Memory B cell (primary cell): ENCODE results near the gene SARDH.

ENCODE experiments used
- ATAC-seq: fragments of 150-1000 bp; cut with Tn5 transposase; 2 replicates; pipeline ENCODE4 v1.10.0; 2021; ENCODE audit warnings: low read depth, mild to moderate bottlenecking, moderate library complexity
- DNase-seq, 2 donors: peaks; one replicate each; pipeline ENCODE4 v3.0.0; 2022; ENCODE audit warnings: low spot score in 2 of 2
- H3K27ac Mint-ChIP-seq: one replicate; pipeline ENCODE4 v1.8.0; 2022; ENCODE audit warnings: mild to moderate bottlenecking, moderate library complexity, mixed read lengths
- H3K27me3 Mint-ChIP-seq: one replicate; pipeline ENCODE4 v1.8.0; 2022; ENCODE audit warnings: mixed read lengths
- H3K36me3 Mint-ChIP-seq: one replicate; pipeline ENCODE4 v1.8.0; 2022; ENCODE audit warnings: mild to moderate bottlenecking, mixed read lengths
- H3K4me1 Mint-ChIP-seq: one replicate; pipeline ENCODE4 v1.8.0; 2022; ENCODE audit warnings: mixed read lengths
- H3K4me3 Mint-ChIP-seq: one replicate; pipeline ENCODE4 v1.8.0; 2022; ENCODE audit warnings: mild to moderate bottlenecking, moderate library complexity, mixed read lengths
- H3K9me3 Mint-ChIP-seq: one replicate; pipeline ENCODE4 v1.8.0; 2022; ENCODE audit warnings: mixed read lengths

The SARDH gene

DNA sequence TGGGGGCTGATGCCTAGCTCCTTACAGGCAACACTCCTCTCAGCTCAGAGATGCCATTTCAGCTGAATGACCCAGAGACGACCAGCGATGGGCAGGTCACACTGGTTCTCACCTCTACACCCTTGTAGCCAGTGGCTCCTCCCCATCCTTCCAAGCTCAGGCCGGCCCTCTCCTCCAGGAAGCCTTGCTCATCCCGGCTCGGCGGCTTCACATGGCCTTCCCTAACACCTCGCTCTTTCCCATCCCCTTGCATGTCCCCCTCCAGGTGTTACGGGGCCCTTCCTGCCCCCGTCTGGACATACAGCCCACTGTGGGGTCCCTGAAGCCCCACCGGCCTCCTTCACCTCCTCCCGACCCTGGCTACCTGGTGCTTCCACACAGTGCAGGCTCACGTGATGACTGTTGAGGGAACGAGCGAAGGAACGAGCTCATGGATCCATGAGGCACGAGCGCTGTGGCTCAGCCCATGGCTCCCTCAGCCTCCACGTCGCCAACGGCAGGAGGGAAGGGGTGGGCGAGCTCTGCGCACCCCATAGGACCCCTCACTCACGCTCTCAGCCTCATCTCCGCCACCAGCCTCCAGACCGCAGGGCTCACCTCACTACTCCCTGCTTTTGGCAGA is 45.7 kb downstream of the SARDH start:
- no peak for ATAC-seq
- H3K9me3 Mint-ChIP-seq: no peaks in the 10 kb centered on the region
- peaks cover 34% of the 10 kb centered on the region for H3K27me3 Mint-ChIP-seq
- H3K36me3 Mint-ChIP-seq: no peaks in the 10 kb centered on the region
- H3K4me3 Mint-ChIP-seq: no peak overlapping the region
- no peak overlapping the region for H3K27ac Mint-ChIP-seq
- no peak for DNase-seq
- H3K4me1 Mint-ChIP-seq: no peaks in the 10 kb centered on the region

DNA sequence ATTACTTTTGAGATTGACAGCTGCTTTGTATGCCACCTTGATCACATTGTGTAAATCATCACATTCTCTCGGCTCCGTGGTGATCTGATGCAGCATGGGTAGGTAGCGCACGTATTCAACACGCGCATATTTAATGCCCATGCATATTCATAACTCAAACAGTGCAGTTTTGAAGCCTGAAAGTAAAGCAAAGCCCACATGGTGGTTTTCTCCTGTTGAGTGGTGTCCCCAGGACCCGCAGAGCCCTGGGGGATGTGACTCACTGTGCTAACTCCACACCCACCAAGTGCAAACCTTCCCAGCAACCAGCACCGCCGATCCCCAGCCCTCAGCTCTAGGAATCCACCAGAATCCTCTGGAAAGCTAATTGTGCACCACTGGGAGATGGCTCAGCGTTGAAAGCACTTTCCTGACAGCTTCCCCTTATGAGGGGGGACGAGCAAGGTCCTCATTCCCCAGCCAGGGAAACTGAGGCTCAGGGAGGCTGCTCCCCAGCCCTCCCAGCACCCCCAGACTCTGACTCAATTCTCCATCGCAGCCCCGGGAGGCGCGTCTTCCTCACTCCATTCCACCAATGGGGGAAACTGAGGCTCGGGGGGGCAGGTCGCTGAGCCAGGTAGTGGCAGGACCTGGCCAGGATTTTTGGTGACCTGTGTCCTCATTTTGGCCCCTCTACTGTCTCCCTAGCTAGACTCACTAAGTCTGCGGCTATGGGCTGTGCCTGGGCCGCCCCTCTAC is 46.4 kb downstream of the SARDH start:
- Mint-ChIP-seq H3K9me3 (no peaks in the 10 kb centered on the region), H3K27ac (no peak overlapping the region), H3K27me3 (peaks cover 31% of the 10 kb centered on the region), H3K36me3 (no peaks in the 10 kb centered on the region), H3K4me1 (no peaks in the 10 kb centered on the region), H3K4me3 (no peak overlapping the region)
- ATAC-seq: no peak
- DNase-seq: no peak

DNA sequence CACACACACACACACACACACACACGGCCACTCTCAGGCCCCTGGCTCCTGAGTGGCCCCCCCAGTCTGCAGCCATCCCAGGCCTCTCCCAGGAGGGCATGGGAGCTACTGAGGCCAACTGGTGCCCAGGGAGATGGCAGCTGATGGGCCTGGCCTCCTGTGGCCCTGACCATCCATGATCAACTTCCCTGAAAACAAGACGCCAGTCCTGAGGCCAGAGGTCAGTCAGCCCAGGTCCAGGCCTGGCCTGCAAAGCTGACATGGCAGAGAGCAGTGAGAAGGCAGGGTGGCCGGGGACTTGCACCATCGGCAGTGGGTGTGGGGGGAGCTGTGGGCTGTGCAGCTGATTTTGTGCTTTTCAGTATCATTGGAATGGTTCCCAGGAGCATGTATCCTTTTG is 47.0 kb downstream of the SARDH start:
- Mint-ChIP-seq H3K9me3 (no peaks in the 10 kb centered on the region), H3K27ac (no peak overlapping the region), H3K36me3 (no peaks in the 10 kb centered on the region), H3K4me3 (no peak overlapping the region), H3K27me3 (peaks cover 25% of the 10 kb centered on the region), H3K4me1 (no peaks in the 10 kb centered on the region)
- DNase-seq (no peak), ATAC-seq (no peak)

DNA sequence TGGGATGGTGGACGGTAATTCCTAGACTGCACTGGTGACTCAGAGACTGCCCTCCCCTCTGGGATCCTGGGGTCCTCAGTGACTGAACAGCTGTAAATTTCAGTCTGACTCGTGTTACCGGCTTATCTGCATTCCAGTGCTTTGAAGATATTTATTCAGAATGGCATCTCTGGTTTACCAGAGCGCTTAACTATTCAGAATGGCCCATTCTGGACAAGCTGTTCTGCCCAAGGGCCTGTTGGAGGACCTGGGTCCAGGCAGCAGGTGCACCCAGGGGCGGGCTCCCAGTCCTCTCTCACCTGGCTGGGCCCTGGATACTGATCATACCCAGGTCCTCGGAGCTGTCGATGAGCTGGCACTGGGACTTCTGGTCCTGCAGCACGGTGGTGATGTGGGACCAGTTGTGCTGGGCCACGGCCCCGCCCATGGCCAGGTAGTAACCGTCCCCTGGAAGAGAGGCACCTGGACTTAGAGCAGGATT is 48.0 kb downstream of the SARDH start:
- DNase-seq: no peak
- Mint-ChIP-seq H3K9me3 (no peaks in the 10 kb centered on the region), H3K4me1 (no peaks in the 10 kb centered on the region), H3K27ac (no peak overlapping the region), H3K4me3 (no peak overlapping the region), H3K27me3 (peaks cover 21% of the 10 kb centered on the region), H3K36me3 (no peaks in the 10 kb centered on the region)
- no peak for ATAC-seq

DNA sequence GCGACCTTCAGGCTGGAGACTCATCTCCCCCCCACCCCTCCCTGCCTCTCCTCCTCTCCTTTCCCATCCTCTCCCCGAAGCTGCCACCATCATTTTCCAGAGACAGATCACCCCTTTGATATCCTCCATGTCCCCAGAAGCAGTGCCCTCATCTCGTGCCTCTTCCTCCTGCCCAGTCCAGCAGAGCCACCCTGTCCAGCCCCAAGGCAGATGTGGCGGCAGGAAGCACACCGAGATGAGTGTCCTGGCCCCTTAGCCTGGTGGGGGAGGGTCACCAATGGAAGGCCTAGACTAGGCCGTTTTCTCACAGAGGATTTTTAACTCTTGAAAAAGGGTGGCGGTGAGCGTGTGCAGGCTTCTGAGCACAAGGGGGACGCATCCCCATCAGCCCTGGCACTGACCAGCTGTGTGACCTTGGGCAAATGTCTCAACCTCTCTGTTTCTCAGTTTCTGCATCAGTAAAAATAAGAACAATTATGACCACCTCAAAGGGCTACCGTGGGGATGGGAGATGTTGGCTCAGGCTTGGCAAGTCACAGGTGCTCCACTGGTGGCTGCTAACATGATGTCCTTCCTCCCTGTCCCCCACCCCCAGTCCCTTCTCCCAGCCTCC is 48.9 kb downstream of the SARDH start:
- Mint-ChIP-seq H3K36me3 (no peaks in the 10 kb centered on the region), H3K4me1 (no peaks in the 10 kb centered on the region), H3K9me3 (no peaks in the 10 kb centered on the region), H3K4me3 (no peak overlapping the region), H3K27ac (no peak overlapping the region), H3K27me3 (peaks cover 15% of the 10 kb centered on the region)
- no peak for DNase-seq
- no peak for ATAC-seq

DNA sequence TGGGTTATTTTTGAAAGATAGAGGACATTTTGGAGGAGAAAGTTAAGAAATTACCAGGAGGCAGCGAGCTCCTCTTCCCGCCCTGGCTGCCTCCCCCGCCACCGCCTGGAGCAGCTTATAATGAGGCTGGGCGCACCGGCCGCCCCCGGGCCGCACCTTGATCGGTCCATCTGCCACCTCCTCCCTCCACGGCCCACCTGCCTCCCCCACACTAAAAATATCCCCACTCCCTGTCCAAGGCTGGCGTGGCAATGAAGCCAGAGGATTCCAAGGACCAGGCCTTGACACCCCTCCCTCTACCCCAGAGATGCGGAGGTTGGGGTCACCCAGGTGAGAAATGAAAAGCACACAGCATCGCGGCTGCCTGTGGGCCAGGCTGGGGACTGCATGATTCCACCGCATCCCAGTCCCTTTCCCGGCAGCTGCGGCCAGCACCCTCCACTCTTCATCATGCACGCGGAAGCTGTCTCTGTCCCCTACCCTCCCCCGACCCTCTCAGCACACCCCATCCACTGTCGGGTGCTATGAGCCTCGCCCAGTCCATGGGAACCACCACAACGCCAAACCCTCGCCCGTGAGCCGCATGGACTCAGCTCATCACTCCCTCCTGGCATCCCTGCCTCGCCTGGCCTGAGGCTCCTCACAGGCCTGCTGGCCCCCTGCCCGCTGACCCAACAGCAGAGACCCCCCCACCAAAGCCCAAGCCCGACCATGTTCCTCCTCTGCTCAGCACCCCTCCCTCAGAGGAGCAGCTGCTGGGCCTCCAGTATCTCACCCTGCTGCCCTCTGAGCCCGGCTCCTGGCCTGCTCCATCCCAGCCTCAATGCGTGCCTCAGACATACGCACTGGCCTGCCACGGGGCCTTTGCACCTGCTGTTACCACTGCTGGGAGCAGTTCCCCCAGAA is 50.0 kb downstream of the SARDH start:
- Mint-ChIP-seq H3K9me3 (no peaks in the 10 kb centered on the region), H3K27ac (no peak overlapping the region), H3K27me3 (peaks cover 11% of the 10 kb centered on the region), H3K4me1 (peaks cover 2% of the 10 kb centered on the region), H3K36me3 (no peaks in the 10 kb centered on the region), H3K4me3 (no peak overlapping the region)
- ATAC-seq (no peak), DNase-seq (no peak)

DNA sequence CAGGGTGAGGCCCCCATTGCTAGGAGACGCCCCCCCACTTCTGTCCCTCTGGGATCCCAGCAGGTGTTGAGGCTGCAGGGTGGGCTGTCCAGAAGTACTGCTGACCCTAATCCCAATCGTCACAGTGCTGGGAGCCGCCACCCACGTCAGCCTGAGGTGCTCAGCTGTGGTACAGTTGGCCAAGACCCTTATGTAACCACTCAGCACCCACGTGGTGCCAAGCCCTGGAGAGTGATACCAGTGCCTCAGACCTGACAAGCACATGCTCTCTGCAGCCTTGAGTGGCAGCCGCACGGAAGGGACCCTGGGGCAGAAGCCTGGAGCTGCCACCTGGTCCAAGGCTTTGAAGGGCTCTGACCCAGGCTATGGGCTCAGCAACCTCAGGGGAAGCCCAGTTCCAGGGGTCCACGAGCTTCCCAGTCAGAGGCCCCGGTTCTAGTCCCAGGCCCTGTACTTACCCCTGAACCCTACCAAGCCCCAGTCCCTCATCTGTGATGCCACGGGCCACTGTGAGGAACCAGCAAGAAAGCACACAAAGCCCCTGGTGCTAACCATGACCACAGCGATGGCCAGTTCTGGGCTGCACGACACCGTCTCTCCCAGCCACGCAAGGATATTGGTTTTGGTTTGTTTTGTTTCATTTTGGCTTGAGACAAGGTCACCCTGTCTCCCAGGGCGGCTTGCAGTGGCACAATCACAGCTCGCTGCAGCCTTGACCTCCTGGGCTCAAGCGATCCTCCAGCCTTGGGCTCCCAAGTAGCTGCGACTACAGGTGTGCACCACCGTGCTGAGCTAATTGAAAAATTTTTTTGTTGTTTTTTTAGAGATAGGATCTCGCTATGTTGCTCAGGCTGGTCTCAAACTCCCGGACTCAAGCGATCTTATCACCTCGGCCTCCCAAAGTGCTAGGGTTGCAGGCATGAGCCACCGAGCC is 51.2 kb downstream of the SARDH start:
- H3K4me3 Mint-ChIP-seq: no peak overlapping the region
- no peak for DNase-seq
- no peak overlapping the region for H3K27ac Mint-ChIP-seq
- peaks cover 2% of the 10 kb centered on the region for H3K4me1 Mint-ChIP-seq
- no peak for ATAC-seq
- H3K27me3 Mint-ChIP-seq: peaks cover 8% of the 10 kb centered on the region
- H3K9me3 Mint-ChIP-seq: no peaks in the 10 kb centered on the region
- H3K36me3 Mint-ChIP-seq: no peaks in the 10 kb centered on the region

DNA sequence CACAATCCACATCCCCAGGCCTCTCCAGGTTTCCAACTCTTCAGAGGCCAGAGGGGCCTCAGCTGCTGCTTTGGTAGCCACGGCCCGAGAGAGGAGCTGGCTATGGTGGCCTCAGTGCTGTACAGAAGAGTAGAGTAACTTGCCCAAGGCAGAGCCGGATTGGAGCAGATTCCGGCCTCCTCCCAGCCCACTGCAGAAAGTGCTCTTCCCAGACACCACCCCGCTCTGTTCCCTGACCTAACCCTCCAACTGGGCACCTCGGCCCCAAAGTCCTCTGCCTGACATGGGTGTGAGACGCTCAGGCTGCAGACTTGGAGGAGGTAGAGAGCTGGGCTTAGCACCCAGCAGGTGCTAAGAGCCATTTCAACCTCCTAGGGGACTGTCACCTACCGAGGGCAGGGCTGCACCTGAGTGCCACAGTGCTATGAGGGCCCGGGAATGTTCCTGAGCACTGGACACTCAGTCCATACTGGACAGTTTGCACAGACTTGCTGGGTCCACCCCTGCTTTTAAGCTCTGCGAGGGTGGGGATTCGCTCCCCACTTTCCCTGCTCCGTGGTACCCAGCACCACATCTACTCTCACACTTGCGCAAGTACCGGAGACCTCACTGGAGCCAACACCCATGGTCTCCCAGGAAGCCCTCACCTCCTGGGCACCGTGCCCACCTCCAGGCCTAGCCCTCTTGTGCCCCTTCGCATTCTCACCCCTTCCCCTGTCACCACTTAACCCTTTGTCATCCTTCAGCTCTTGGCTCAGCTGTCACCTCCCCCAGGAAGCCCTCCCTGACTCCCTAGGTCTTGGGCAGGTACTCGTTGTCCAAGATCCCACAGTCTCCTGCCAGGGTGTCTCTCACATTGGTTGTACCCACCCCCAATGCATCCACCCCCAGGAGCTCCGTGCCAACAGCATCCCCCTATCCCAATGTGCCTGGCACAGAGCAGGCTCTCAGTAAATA is 52.2 kb downstream of the SARDH start:
- ATAC-seq: no peak
- no peaks in the 10 kb centered on the region for H3K9me3 Mint-ChIP-seq
- peaks cover 2% of the 10 kb centered on the region for H3K4me1 Mint-ChIP-seq
- H3K4me3 Mint-ChIP-seq: no peak overlapping the region
- H3K27me3 Mint-ChIP-seq: peaks cover 6% of the 10 kb centered on the region
- DNase-seq: no peak
- H3K27ac Mint-ChIP-seq: no peak overlapping the region
- no peaks in the 10 kb centered on the region for H3K36me3 Mint-ChIP-seq

DNA sequence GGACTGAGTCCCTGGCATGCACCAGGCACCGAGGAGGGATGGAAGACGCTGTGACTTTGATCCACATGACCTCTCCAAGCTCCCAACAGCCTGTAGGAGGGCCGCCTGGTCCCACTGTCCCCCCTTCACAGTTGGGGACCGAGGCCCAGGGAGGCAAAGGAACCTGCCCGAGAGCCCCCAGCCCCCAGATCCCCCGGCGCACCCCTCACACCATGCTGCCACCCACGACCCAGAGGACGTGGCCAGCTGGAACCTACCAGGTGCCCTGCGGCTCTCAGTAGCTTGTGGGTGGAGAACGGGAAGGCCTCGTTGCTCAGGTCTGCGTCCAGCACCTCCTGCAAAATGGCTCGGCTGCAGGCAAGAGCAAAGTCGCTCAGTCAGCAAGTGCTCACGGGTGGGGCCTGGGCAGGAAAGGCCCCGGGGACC is 53.2 kb downstream of the SARDH start:
- no peak for ATAC-seq
- peaks cover 2% of the 10 kb centered on the region for H3K4me1 Mint-ChIP-seq
- peaks cover 6% of the 10 kb centered on the region for H3K27me3 Mint-ChIP-seq
- no peak overlapping the region for H3K4me3 Mint-ChIP-seq
- no peaks in the 10 kb centered on the region for H3K36me3 Mint-ChIP-seq
- H3K27ac Mint-ChIP-seq: no peak overlapping the region
- no peaks in the 10 kb centered on the region for H3K9me3 Mint-ChIP-seq
- DNase-seq: no peak

DNA sequence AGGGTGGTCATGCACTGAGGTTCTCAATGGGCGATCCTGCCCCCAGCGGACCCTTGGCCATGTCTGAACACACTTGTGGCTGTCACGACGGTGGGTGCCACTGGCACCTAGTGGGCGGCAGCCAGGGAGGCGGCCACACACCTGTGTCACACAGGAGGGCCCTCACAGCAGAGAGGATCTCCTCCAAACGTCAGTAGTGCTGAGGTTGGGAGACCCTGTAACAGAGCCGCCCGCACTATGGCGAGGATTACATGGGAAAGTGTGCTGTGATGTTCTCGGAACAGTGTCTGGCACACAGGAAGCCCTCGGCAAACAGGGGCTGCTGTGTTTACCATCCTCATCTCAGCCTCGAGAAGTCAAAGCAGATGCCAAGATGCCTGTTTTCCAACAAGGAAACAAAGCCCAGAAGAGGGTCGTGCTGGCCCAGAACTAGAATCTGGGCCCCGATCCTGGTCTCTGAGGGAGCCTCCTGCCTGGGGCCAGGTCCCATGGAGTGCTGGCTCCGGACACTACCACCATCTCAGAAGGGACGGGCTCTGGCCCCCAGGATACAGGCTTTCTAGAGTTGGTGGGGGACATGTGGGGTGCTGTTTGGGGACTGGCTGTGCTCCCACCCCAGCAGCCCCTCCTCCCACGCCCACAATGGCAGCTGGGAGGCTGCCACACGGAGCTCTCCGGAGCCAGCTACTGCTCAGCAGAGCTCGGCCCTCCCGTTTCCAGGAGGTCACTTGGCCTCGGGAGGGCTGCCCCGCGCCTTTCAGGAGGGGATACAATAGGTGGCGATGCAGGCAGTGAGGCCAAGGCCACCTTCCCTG is 53.8 kb downstream of the SARDH start:
- DNase-seq: no peak
- H3K36me3 Mint-ChIP-seq: no peaks in the 10 kb centered on the region
- peaks cover 2% of the 10 kb centered on the region for H3K4me1 Mint-ChIP-seq
- no peak overlapping the region for H3K4me3 Mint-ChIP-seq
- H3K27ac Mint-ChIP-seq: no peak overlapping the region
- H3K9me3 Mint-ChIP-seq: no peaks in the 10 kb centered on the region
- no peak for ATAC-seq
- H3K27me3 Mint-ChIP-seq: peaks cover 6% of the 10 kb centered on the region

DNA sequence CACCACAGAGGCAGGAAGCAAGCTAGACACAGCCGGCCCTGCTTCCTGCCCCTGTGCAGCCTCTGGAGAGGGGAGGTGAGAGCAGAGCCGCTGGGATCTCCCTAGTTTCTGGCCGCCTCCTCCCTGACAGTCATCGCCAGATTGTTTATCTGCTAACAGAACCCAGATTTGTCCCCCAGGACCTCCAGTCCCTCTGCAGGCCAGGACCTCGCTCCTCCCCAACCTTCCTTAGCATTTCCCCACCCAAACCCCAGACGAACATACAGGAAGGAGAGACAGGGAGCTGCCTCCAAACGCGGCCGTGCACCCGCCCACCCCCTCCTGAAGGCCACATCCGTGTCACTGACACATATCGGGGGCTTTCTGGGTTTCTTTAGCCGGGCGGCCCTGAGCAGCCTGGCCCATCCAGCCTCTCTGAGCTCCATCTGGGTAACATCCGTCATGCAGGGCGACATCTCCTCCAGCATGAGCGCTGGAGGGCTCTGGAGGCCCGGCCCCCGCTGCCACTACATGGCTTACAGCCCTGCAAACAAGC is 54.5 kb downstream of the SARDH start:
- H3K27me3 Mint-ChIP-seq: peaks cover 3% of the 10 kb centered on the region
- no peaks in the 10 kb centered on the region for H3K36me3 Mint-ChIP-seq
- ATAC-seq: no peak
- DNase-seq: no peak
- H3K4me1 Mint-ChIP-seq: peaks cover 2% of the 10 kb centered on the region
- no peak overlapping the region for H3K27ac Mint-ChIP-seq
- peak overlapping the region; percentile 28 for H3K4me3 Mint-ChIP-seq
- no peaks in the 10 kb centered on the region for H3K9me3 Mint-ChIP-seq
